Measurements from ENCODE around the gene IQGAP1.
"Not testable (repeated sequence)": the region's sequence is repeated elsewhere in the genome, so short reads cannot be mapped to it uniquely, and the experiment has no call there.

Gene IQGAP1

DNA sequence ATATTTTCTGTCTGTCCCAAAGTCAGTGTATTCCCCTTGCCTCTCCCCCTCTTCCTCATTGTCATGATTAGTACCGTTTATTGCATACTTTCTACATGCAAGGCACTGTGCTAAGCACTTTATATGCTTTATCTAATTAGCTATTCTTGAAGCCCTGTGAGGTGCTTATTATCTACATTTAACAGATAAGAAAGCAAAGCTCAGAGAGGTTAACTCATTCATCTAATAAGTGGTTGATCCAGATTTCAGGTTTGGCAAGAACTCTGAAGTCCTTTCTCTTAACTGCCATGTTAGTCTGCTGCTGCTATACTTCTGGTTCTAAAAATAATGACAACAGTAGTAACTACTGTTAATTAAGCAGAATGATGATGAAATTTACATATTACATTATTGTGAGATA lies 13.5 kb downstream of the IQGAP1 start:
- H3K4me3 ChIP-seq (ENCODE audit: low read depth, low read length), result no peak overlapping the region
- TF ChIP-seq, protein P1, sequence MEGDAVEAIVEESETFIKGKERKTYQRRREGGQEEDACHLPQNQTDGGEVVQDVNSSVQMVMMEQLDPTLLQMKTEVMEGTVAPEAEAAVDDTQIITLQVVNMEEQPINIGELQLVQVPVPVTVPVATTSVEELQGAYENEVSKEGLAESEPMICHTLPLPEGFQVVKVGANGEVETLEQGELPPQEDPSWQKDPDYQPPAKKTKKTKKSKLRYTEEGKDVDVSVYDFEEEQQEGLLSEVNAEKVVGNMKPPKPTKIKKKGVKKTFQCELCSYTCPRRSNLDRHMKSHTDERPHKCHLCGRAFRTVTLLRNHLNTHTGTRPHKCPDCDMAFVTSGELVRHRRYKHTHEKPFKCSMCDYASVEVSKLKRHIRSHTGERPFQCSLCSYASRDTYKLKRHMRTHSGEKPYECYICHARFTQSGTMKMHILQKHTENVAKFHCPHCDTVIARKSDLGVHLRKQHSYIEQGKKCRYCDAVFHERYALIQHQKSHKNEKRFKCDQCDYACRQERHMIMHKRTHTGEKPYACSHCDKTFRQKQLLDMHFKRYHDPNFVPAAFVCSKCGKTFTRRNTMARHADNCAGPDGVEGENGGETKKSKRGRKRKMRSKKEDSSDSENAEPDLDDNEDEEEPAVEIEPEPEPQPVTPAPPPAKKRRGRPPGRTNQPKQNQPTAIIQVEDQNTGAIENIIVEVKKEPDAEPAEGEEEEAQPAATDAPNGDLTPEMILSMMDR (IDR thresholded peaks at IDR 0.05; ENCODE audit: borderline replicate concordance, insufficient read depth, low read depth, low read length), result no peak

DNA sequence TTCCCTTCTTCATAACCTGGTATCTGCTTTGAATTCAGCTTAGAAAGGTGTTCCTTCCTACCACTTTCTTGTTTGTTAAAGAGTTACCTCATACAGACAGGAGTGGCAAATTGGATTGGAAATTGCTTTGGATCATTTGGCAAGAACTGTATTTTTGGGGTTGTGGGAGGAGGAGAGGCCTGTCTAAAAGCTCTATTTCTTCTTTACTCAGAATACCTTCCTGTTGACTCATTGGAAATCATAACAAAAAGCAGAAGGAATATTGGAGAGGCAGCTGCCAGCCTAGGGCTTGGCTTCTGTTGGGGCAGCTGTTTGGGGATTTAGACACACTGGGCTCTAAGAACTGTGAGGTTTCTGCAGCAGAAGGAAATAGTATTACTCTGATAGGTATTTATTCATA lies 14.2 kb downstream of the IQGAP1 start:
- no peak overlapping the region for H3K4me3 ChIP-seq (ENCODE audit: low read depth, low read length)
- TF ChIP-seq, protein P1 (IDR thresholded peaks at IDR 0.05; ENCODE audit: borderline replicate concordance, insufficient read depth, low read depth, low read length), result no peak

DNA sequence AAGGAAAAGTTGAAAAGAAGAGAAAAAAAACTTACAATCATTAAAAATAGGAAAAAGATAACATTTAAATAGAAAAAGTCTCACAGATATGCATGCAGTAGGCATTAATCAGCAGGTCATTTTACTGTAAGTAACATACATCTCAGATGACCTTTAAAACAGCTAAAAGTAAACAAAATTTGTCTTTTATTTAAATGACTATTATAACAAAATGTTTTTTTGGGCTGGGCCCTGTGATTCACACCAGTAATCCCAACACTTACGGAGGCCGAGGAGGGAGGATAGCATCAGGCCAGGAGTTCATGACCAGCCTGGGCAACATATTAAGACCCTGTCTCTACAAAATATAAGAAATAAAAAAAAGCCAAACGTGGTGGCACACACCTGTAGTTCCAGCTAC lies 14.7 kb downstream of the IQGAP1 start:
- TF ChIP-seq, protein P1 (IDR thresholded peaks at IDR 0.05; ENCODE audit: borderline replicate concordance, insufficient read depth, low read depth, low read length), result no peak
- H3K4me3 ChIP-seq (ENCODE audit: low read depth, low read length), result no peak overlapping the region

DNA sequence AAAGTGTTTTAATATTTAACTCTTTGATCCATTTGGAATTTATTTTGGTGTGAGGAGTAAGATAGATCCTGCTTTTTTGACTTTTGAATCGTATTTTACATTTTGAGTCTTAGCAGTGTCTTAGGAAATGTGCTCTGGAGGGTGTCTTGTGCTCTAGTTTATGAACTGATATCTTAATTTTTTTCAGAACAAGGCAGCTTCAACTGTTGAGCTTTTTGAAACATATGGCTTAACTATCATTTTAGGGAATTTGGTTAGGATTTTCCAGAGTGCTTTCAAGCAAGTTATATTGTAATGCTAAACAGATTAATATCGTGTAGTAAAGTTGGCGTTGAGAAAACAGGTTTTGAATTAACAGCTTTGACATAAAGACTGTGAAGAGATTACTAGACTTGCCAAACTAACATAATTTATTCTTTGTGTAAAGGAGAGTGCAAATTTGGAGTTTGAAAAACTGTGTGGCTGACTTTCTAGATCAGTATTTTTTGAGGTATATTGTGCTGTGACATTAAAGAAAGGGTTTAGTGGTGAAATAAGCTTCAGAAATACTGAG lies 17.1 kb downstream of the IQGAP1 start:
- TF ChIP-seq, protein P1 (IDR thresholded peaks at IDR 0.05; ENCODE audit: borderline replicate concordance, insufficient read depth, low read depth, low read length), result no peak

DNA sequence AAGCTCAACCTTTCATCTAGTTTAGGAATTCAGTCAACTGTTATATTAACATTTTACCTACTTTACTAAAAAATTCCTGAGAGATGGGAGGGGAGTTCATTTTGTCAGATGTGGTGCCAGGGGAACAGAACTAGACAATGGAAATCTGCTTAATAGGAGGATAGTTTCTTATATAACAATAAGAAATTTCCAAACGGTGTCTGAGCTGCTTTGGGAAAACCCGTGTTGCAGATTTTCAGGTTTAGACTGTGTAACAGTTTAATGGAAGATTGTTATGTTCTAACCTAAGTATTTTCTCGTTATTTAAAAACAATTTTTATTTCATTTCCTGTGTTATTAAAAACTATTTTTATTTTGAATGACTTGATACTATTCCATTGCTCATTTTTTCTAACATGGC lies 19.3 kb downstream of the IQGAP1 start:
- TF ChIP-seq, protein P1 (IDR thresholded peaks at IDR 0.05; ENCODE audit: borderline replicate concordance, insufficient read depth, low read depth, low read length), result no peak
- H3K4me3 ChIP-seq (ENCODE audit: low read depth, low read length), result no peak overlapping the region

More for the DNA sequence above, 17.1 kb downstream of the IQGAP1 start:
- no peak overlapping the region for H3K4me3 ChIP-seq (ENCODE audit: low read depth, low read length)

DNA sequence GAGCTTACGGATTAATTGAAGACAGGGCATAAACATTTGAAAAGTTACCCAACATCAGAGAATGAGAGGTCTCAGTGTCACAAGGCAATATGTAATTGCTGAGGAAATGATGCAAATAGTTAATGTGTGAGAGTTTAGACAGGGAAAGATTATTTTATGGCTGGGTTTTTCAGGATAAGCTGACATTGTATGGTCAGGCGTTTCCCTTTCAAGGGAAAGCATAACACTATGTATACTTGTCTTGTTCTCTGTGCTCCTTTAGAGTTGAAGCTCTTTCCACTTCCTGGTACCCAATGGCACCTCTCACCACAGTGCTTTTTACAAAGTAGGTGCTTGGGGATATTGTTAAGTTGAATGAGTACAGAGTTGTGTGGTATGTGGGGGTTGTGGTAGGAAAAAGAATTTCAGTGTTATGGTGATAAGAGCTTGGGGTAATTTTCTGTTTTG lies 19.9 kb downstream of the IQGAP1 start:
- H3K4me3 ChIP-seq (ENCODE audit: low read depth, low read length), result no peak overlapping the region
- TF ChIP-seq, protein P1 (IDR thresholded peaks at IDR 0.05; ENCODE audit: borderline replicate concordance, insufficient read depth, low read depth, low read length), result no peak

DNA sequence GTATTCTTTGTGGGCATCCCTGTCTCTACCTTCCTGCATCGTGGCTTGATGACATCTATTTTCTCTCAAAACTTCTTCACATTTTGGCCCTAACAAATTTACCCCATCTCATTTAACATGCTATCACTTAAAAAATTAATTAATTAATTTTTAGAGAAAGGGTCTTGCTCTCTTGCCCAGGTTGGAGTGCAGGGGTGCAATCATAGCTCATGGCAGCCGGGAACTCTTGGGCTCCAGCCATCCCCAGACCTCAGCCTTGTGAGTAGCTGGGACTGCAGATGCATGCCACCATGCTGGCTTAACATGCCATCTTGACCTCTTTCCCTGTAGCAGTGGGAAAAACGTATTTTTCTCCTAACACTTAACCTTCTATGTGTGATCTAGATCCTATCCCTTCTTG lies 20.6 kb downstream of the IQGAP1 start:
- no peak overlapping the region for H3K4me3 ChIP-seq (ENCODE audit: low read depth, low read length)
- TF ChIP-seq, protein P1 (IDR thresholded peaks at IDR 0.05; ENCODE audit: borderline replicate concordance, insufficient read depth, low read depth, low read length), result no peak

DNA sequence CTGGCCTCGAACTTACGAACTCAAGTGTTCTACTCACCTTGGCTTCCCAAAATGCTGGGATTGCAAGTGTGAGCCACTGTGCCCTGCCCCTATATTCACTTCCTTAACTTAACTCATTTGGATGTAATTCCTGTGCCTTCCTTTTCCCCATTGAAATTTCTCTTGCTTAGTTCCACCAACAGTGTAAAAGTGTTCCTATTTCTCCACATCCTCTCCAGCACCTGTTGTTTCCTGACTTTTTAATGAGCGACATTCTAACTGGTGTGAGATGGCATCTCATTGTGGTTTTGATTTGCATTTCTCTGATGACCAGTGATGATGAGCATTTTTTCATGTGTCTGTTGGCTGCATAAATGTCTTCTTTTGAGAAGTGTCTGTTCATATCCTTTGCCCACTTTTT lies 21.5 kb downstream of the IQGAP1 start:
- not testable (repeated sequence) for H3K4me3 ChIP-seq (ENCODE audit: low read depth, low read length)

DNA sequence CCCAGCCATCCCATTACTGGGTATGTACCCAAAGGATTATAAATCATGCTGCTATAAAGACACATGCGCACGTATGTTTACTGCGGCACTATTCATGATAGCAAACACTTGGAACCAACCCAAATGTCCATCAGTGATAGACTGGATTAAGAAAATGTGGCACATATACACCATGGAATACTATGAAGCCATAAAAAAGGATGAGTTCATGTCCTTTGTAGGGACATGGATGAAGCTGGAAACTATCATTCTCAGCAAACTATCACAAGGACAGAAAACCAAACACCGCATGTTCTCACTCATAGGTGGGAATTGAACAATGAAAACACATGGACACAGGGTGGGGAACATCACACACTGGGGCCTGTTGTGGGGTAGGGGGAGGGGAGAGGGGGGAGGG lies 22.3 kb downstream of the IQGAP1 start:
- not testable (repeated sequence) for H3K4me3 ChIP-seq (ENCODE audit: low read depth, low read length)

Measured in GM12875 (cell line).